Muscle of arm (tissue), 12 donors: Measurements from ENCODE around the gene MYL7. TPM values are rescaled to one million over a fixed set of nuclear protein-coding genes. Genes with fewer than 3 reads are reported as not detected.

Experiments used
- DNase-seq: peaks from one replicate; pipeline ENCODE4 v3.0.0-alpha.2; 2013
- polyA plus RNA-seq, 12 donors: library from polyadenylated mRNA; unstranded; fragments of 120-200 nt; gene quantifications; one replicate each; pipeline ENCODE4 v1.2.1, GENCODE V29; 2013; ENCODE audit not compliant: insufficient read length in 12 of 12

Gene MYL7
- polyA plus RNA-seq, 12 donors = 1.6 to 7.7 (median 3.9) TPM; not detected in 2

GRCh38 chr7:44151956-44152355 lies 10.8 kb upstream of the MYL7 start:
- no peak for DNase-seq

GRCh38 chr7:44150966-44151941 lies 10.1 kb upstream of the MYL7 start:
- no peak for DNase-seq

- DNase-seq = peak; percentile 28
Observed at GRCh38 chr7:44150466-44150832, 9.3 kb upstream of the MYL7 start.

- DNase-seq = peak; percentile 61
Observed at GRCh38 chr7:44149571-44150465, 8.7 kb upstream of the MYL7 start.

- no peak for DNase-seq
Observed at GRCh38 chr7:44148961-44149536, 7.9 kb upstream of the MYL7 start.

GRCh38 chr7:44148166-44148565 lies 7.0 kb upstream of the MYL7 start:
- no peak for DNase-seq

GRCh38 chr7:44147026-44147991 lies 6.2 kb upstream of the MYL7 start:
- peak; percentile 53 for DNase-seq

- DNase-seq = peak; percentile 57
Observed at GRCh38 chr7:44145969-44146911, 5.1 kb upstream of the MYL7 start.

- no peak for DNase-seq
Observed at GRCh38 chr7:44145479-44145968, 4.4 kb upstream of the MYL7 start.

GRCh38 chr7:44144968-44145478 lies 3.9 kb upstream of the MYL7 start:
- no peak for DNase-seq

- no peak for DNase-seq
Observed at GRCh38 chr7:44144426-44144967, 3.4 kb upstream of the MYL7 start.

- no peak for DNase-seq
Observed at GRCh38 chr7:44143646-44144250, 2.6 kb upstream of the MYL7 start.

- no peak for DNase-seq
Observed at GRCh38 chr7:44142028-44142427, 896 bp upstream of the MYL7 start.

- DNase-seq = no peak
Observed at GRCh38 chr7:44140341-44140740, 791 bp downstream of the MYL7 start.

- no peak for DNase-seq
Observed at GRCh38 chr7:44139311-44140010, 1.7 kb downstream of the MYL7 start.

- DNase-seq = no peak
Observed at GRCh38 chr7:44138698-44139097, 2.4 kb downstream of the MYL7 start.

- DNase-seq = no peak
Observed at GRCh38 chr7:44136731-44137130, 4.4 kb downstream of the MYL7 start.
